HCT116 (cell line): Measurements from ENCODE around the gene CRTC1. TPM values are rescaled to one million over a fixed set of nuclear protein-coding genes. Genes with fewer than 3 reads are reported as not detected.

Source experiments
- ATAC-seq: fragments of 200-7000 bp; cut with Tn5 transposase; 2 replicates; pipeline ENCODE4 v1.9.1; 2020; ENCODE audit warnings: mild to moderate bottlenecking, moderate library complexity
- BruUV-seq: library from RNA; stranded (reverse); fragments of 400-500 nt; replicated peaks from 2 replicates; lab custom pipeline; 2021; lab: Mats Ljungman, UMichigan
- CTCF ChIA-PET: fragments of 300-600 bp; sonication (Branson Sonifier 250); formaldehyde crosslinking; loops from one replicate; lab custom pipeline; 2021; ENCODE audit warnings: antibody characterized with exemption; lab: Charles Lee
- POLR2A ChIA-PET: fragments of 300-600, 350-600 bp; sonication (Branson Sonifier 250); formaldehyde crosslinking; loops from one replicate; lab custom pipeline; 2021; ENCODE audit warnings: antibody characterized with exemption; lab: Charles Lee
- RAD21 ChIA-PET, 2 experiments: fragments of 300-600 bp; sonication (Branson Sonifier 250); formaldehyde crosslinking; loops; one replicate each; lab custom pipeline; 2023; ENCODE audit warnings: low total read pairs in 2 of 2; ENCODE audit not compliant: uncharacterized antibody in 2 of 2, unreplicated experiment in 2 of 2, low non-redundant PET in 1 of 2; lab: Charles Lee
- DNase-seq: peaks from one replicate; pipeline ENCODE4 v3.0.0-alpha.2; 2010; ENCODE audit warnings: low read depth, low spot score
- H2AFZ ChIP-seq: fragments of 200-600 bp; shearing (Covaris generic), sonication (generic); 2 replicates; pipeline ENCODE4 v1.6.1; 2017; ENCODE audit warnings: low read depth, mixed run types, mixed read lengths, antibody characterized with exemption, low read length; ENCODE audit not compliant: poor library complexity, severe bottlenecking
- H3K27ac ChIP-seq: 2 replicates; pipeline ENCODE4 v1.5.1; 2012; ENCODE audit warnings: low read depth, low read length
- H3K27me3 ChIP-seq: fragments of 200-600 bp; sonication (generic); 2 replicates; pipeline ENCODE4 v1.6.1; 2016; ENCODE audit warnings: mixed run types, low read length, mixed read lengths; ENCODE audit not compliant: insufficient read depth
- H3K36me3 ChIP-seq, 2 experiments: fragments of 200-500 bp in 1 of 2; fragments of 200-600 bp in 1 of 2; sonication (Bioruptor generic) in 1 of 2; sonication (generic) in 1 of 2; 2 replicates each; pipeline versions ENCODE4 v1.5.1 to v1.6.1; 2014 to 2016; ENCODE audit warnings: low read length in 2 of 2, inconsistent platforms in 1 of 2, mixed read lengths in 1 of 2, mixed run types in 1 of 2; ENCODE audit not compliant: insufficient read depth in 2 of 2, control insufficient read depth in 1 of 2
- H3K4me1 ChIP-seq, 2 experiments: fragments of 200-600 bp in 1 of 2; sonication (generic) in 1 of 2; 2 replicates each; pipeline versions ENCODE4 v1.5.1 to v1.6.1; 2012 to 2017; ENCODE audit warnings: low read length in 2 of 2, inconsistent platforms in 1 of 2, mild to moderate bottlenecking in 1 of 2, mixed read lengths in 1 of 2, mixed run types in 1 of 2, moderate library complexity in 1 of 2; ENCODE audit not compliant: insufficient read depth in 2 of 2, control insufficient read depth in 1 of 2
- H3K4me2 ChIP-seq: fragments of 200-600 bp; sonication (generic); 2 replicates; pipeline ENCODE4 v1.6.1; 2017; ENCODE audit warnings: mixed run types, low read length, mixed read lengths
- H3K4me3 ChIP-seq, 2 experiments: fragments of 200-600 bp in 1 of 2; sonication (generic) in 1 of 2; replicated peaks in 1 of 2; 2 replicates each; pipeline ENCODE4 v1.5.1; 2011 to 2016; ENCODE audit warnings: low read length in 2 of 2, control low read depth in 1 of 2, low read depth in 1 of 2, mild to moderate bottlenecking in 1 of 2, mixed read lengths in 1 of 2, mixed run types in 1 of 2
- H3K79me2 ChIP-seq: fragments of 200-600 bp; sonication (generic); 2 replicates; pipeline ENCODE4 v1.6.1; 2017; ENCODE audit warnings: mild to moderate bottlenecking, mixed run types, low read length, moderate library complexity, mixed read lengths; ENCODE audit not compliant: insufficient read depth
- H3K9ac ChIP-seq: fragments of 200-600 bp; sonication (generic); 2 replicates; pipeline ENCODE4 v1.6.1; 2016; ENCODE audit warnings: low read length, mixed read lengths
- H3K9me2 ChIP-seq: fragments of 200-600 bp; sonication (generic), shearing (Covaris generic); 2 replicates; pipeline ENCODE4 v1.6.1; 2017; ENCODE audit warnings: mixed run types, mild to moderate bottlenecking, moderate library complexity; ENCODE audit not compliant: insufficient read depth
- H3K9me3 ChIP-seq, 2 experiments: fragments of 200-500 bp in 1 of 2; fragments of 200-600 bp in 1 of 2; sonication (Bioruptor generic) in 1 of 2; sonication (generic) in 1 of 2; 2 replicates each; pipeline ENCODE4 v1.6.1; 2014 to 2017; ENCODE audit warnings: low read length in 2 of 2, mixed read lengths in 2 of 2, inconsistent platforms in 1 of 2, low read depth in 1 of 2, mild to moderate bottlenecking in 1 of 2, mixed run types in 1 of 2, moderate library complexity in 1 of 2; ENCODE audit not compliant: control insufficient read depth in 1 of 2, insufficient read depth in 1 of 2
- H4K20me1 ChIP-seq: fragments of 200-600 bp; sonication (generic), shearing (Covaris generic); 2 replicates; pipeline ENCODE4 v1.6.1; 2017; ENCODE audit warnings: mixed run types, mild to moderate bottlenecking, moderate library complexity; ENCODE audit not compliant: insufficient read depth
- CTCF ChIP-seq, 3 experiments: fragments of 200-600 bp in 1 of 3; sonication (generic) in 1 of 3; IDR thresholded peaks in 2 of 3; conservative IDR thresholded peaks in 1 of 3; 2 replicates each; pipeline ENCODE4 v1.5.1; 2012 to 2017; ENCODE audit warnings: low read depth in 2 of 3, low read length in 2 of 3, antibody characterized with exemption in 1 of 3, borderline replicate concordance in 1 of 3, control low read depth in 1 of 3, mild to moderate bottlenecking in 1 of 3, mixed read lengths in 1 of 3, mixed run types in 1 of 3, moderate library complexity in 1 of 3; ENCODE audit not compliant: insufficient read depth in 1 of 3
- JUND ChIP-seq: IDR thresholded peaks from 2 replicates; pipeline ENCODE4 v1.6.1; 2012
- intact Hi-C: fragments of 100-400 bp; cut with micrococcal nuclease; formaldehyde crosslinking; loops from 2 replicates; pipeline ENCODE4 v1.10.0; 2022
- total RNA-seq: library from RNA; stranded (reverse); gene quantifications from one replicate; pipeline ENCODE4 v1.2.1, GENCODE V29; 2021; ENCODE audit not compliant: unreplicated experiment

Gene CRTC1
- total RNA-seq, 1 experiment from 2014 or later: 14.9 TPM

DNA sequence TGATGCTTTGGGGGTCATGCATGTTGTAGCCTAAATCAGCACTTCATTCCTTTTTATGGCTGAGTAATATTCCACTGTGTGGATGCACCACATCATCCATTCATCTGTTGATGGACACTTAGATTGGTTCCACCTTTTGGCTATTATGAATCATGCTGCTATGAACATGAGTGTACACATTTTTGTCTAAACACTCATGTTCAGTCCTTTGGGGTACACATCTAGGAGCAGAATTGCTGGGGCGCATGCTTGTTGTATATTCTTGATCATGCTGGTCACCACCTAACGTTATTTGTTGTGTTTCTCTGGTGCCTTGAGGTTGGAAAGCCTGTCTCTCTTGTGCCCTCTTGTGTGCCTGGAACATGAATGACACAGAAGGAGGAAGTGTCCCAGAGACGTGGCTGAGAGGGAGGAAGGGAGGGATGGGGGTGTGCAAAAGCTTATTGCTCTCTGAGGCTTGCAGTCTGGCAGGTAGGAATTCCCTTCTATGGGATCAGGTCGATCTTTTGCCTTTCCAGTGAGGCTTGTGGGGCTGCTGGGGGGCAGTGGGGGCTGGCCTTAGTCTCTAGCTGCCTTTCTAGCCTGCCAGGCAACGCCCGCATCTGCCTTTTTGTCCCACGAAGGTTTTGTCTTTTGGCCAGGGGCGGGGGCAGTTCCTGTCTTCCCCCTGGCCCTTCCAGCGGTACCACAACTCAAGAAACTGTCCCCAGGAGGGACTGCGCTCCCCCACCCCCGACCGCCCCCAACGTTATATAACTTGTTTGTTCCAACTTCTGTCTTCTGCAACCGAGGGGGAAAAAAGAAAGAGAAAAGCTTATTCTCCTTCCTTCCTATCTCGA lies 39.1 kb upstream of the CRTC1 start:
- RAD21 ChIA-PET: interaction anchor here in 1 of 2 experiments (0.6 kb wide), 1 partner anchor 49 kb away, joined by 3 read pairs; no protein-coding TSS in a partner anchor
- no peak overlapping the region; the same call in 1 of the 2 replicates for H3K4me2 ChIP-seq

More for the DNA sequence above, 39.1 kb upstream of the CRTC1 start:
- Histone ChIP-seq H3K27me3 (no peaks in the 10 kb centered on the region), H3K9me3 (no peaks in the 10 kb centered on the region), H3K36me3 (no peaks in the 10 kb centered on the region), H3K9ac (no peak overlapping the region), H2AFZ (no peak overlapping the region), H3K4me1 (peaks cover 0 to 10% of the 10 kb centered on the region in 2 experiments; a peak in 1 of 4 replicates), H3K79me2 (peaks cover 32% of the 10 kb centered on the region), H3K9me2 (no peaks in the 10 kb centered on the region), H3K27ac (no peak overlapping the region), H3K4me3 (no peak overlapping the region), H4K20me1 (no peaks in the 10 kb centered on the region)
- intact Hi-C loops: no loop called here
- DNase-seq (no peak), ATAC-seq (peak; percentile 63)
- no peak for TF ChIP-seq JUND
- peak in 1 of 3 experiments; percentile 12; a peak in 1 of 6 replicates for TF ChIP-seq CTCF (IDR thresholded peaks at IDR 0.05 in 2 of 3, conservative IDR thresholded peaks at IDR 0.05 in 1 of 3; ENCODE audit: borderline replicate concordance in 1 of 3, insufficient read depth in 1 of 3, low read depth in 2 of 3, low read length in 2 of 3)
- ChIA-PET CTCF (no interaction called here), POLR2A (no interaction called here)
- BruUV-seq: no TSS peak
